Hepatocyte (in vitro differentiated cells): ENCODE results near the gene SHISAL1. TPM values are rescaled to one million over a fixed set of nuclear protein-coding genes. Genes with fewer than 3 reads are reported as not detected.

Source experiments
- DNase-seq: peaks from one replicate; pipeline ENCODE4 v3.0.0-alpha.2; 2016; ENCODE audit warnings: low spot score
- H2AFZ ChIP-seq: fragments of 200-600 bp; sonication (generic); 2 replicates; pipeline ENCODE4 v1.6.0; 2016; ENCODE audit warnings: antibody characterized with exemption, mild to moderate bottlenecking
- H3K27ac ChIP-seq: fragments of 200-600 bp; sonication (generic); 2 replicates; pipeline ENCODE4 v1.5.1; 2016; ENCODE audit warnings: mild to moderate bottlenecking
- H3K27me3 ChIP-seq: fragments of 200-600 bp; sonication (generic); 2 replicates; pipeline ENCODE4 v1.6.1; 2016
- H3K36me3 ChIP-seq: fragments of 200-600 bp; sonication (generic); replicated peaks from 2 replicates; pipeline ENCODE4 v1.5.1; 2016; ENCODE audit warnings: low read depth; ENCODE audit not compliant: insufficient read depth
- H3K4me1 ChIP-seq: fragments of 200-600 bp; sonication (generic); 2 replicates; pipeline ENCODE4 v1.5.1; 2016; ENCODE audit warnings: mild to moderate bottlenecking, moderate library complexity; ENCODE audit not compliant: insufficient read depth
- H3K4me2 ChIP-seq: fragments of 200-600 bp; sonication (generic); 2 replicates; pipeline ENCODE4 v1.6.0; 2016
- H3K4me3 ChIP-seq: fragments of 200-600 bp; sonication (generic); 2 replicates; pipeline ENCODE4 v1.5.1; 2016; ENCODE audit warnings: mild to moderate bottlenecking
- H3K79me2 ChIP-seq: fragments of 200-600 bp; sonication (generic); 2 replicates; pipeline ENCODE4 v1.6.0; 2017; ENCODE audit warnings: mild to moderate bottlenecking
- H3K9me2 ChIP-seq: fragments of 200-600 bp; sonication (generic); replicated peaks from 2 replicates; pipeline ENCODE4 v1.6.0; 2017; ENCODE audit warnings: mild to moderate bottlenecking; ENCODE audit not compliant: insufficient read depth
- H3K9me3 ChIP-seq: fragments of 200-600 bp; sonication (generic); 2 replicates; pipeline ENCODE4 v1.5.1; 2016; ENCODE audit warnings: low read depth, mild to moderate bottlenecking
- H4K20me1 ChIP-seq: fragments of 200-600 bp; sonication (generic); 2 replicates; pipeline ENCODE4 v1.6.0; 2016; ENCODE audit warnings: mild to moderate bottlenecking; ENCODE audit not compliant: insufficient read depth, poor library complexity, severe bottlenecking
- CTCF ChIP-seq: fragments of 200-600 bp; sonication (generic); IDR thresholded peaks from 2 replicates; pipeline ENCODE4 v1.5.1; 2016; ENCODE audit warnings: antibody characterized with exemption, mild to moderate bottlenecking; ENCODE audit not compliant: poor library complexity
- EZH2 ChIP-seq: fragments of 200-600 bp; sonication (generic); IDR thresholded peaks from 2 replicates; pipeline ENCODE4 v1.6.1; 2016; ENCODE audit warnings: antibody characterized with exemption, mild to moderate bottlenecking, borderline replicate concordance
- EZH2phosphoT487 ChIP-seq: fragments of 200-600 bp; sonication (generic); IDR thresholded peaks from one replicate; pipeline ENCODE4 v1.6.1; 2018; ENCODE audit warnings: antibody characterized with exemption, mild to moderate bottlenecking, low read depth, moderate library complexity; ENCODE audit not compliant: unreplicated experiment, severe bottlenecking
- WGBS: methylation state at CpG from one replicate; pipeline ENCODE4 v1.1.6; 2016; ENCODE audit warnings: low lambda C conversion rate; ENCODE audit errors: missing lambda C conversion rate; 5-methylcytosine and 5-hydroxymethylcytosine counted together
- polyA plus RNA-seq: library from polyadenylated mRNA; unstranded; fragments of >200 nt; fragmentation: Nextera tagmentation; extraction: Ambion mirVana; gene quantifications from 2 replicates; pipeline ENCODE4 v1.2.1, GENCODE V29; 2016
- total RNA-seq: library from RNA; depleted of rRNA; stranded (reverse); fragments of >200 nt; gene quantifications from 2 replicates; pipeline ENCODE4 v1.2.3, GENCODE V29; 2014

SHISAL1 gene
- total and polyA plus RNA-seq, 2 experiments from 2014 or later = 0.66 to 2.4 TPM

GRCh38 chr22:44319685-44320084 is 6.9 kb upstream of the SHISAL1 start:
- TF ChIP-seq CTCF (no peak), EZH2phosphoT487 (no peak), EZH2 (no peak)
- H3K27ac ChIP-seq = no peak overlapping the region
- no peaks in the 10 kb centered on the region for H3K9me2 ChIP-seq
- no peak for DNase-seq
- WGBS = 87% methylated on average over 8 of the region's 9 CpGs
- H2AFZ ChIP-seq = no peak overlapping the region
- H3K36me3 ChIP-seq = no peaks in the 10 kb centered on the region
- no peaks in the 10 kb centered on the region for H3K9me3 ChIP-seq
- H3K4me2 ChIP-seq = no peak overlapping the region
- no peaks in the 10 kb centered on the region for H3K4me1 ChIP-seq
- H4K20me1 ChIP-seq = no peaks in the 10 kb centered on the region
- H3K79me2 ChIP-seq = no peaks in the 10 kb centered on the region
- no peaks in the 10 kb centered on the region for H3K27me3 ChIP-seq
- no peak overlapping the region for H3K4me3 ChIP-seq

- TF ChIP-seq EZH2phosphoT487 (no peak), CTCF (no peak), EZH2 (no peak)
- Histone ChIP-seq H3K79me2 (no peaks in the 10 kb centered on the region), H3K4me2 (no peak overlapping the region), H3K4me1 (no peaks in the 10 kb centered on the region), H3K27ac (no peak overlapping the region), H3K27me3 (no peaks in the 10 kb centered on the region), H3K36me3 (no peaks in the 10 kb centered on the region), H2AFZ (no peak overlapping the region), H4K20me1 (no peaks in the 10 kb centered on the region), H3K9me2 (no peaks in the 10 kb centered on the region), H3K9me3 (no peaks in the 10 kb centered on the region), H3K4me3 (no peak overlapping the region)
- DNase-seq = no peak
- 90% methylated on average over 9 of the region's 9 CpGs for WGBS
Measured at GRCh38 chr22:44318751-44319150, 6.0 kb upstream of the SHISAL1 start.

- Histone ChIP-seq H3K27ac (no peak overlapping the region), H3K27me3 (no peaks in the 10 kb centered on the region), H3K9me2 (no peaks in the 10 kb centered on the region), H4K20me1 (no peaks in the 10 kb centered on the region), H3K9me3 (no peaks in the 10 kb centered on the region), H3K79me2 (no peaks in the 10 kb centered on the region), H3K4me3 (no peak overlapping the region), H2AFZ (no peak overlapping the region), H3K4me2 (no peak overlapping the region), H3K36me3 (no peaks in the 10 kb centered on the region), H3K4me1 (no peaks in the 10 kb centered on the region)
- TF ChIP-seq EZH2phosphoT487 (no peak), CTCF (no peak), EZH2 (no peak)
- DNase-seq = no peak
- WGBS = 88% methylated on average over 17 of the region's 17 CpGs
Measured at GRCh38 chr22:44317886-44318637, 5.3 kb upstream of the SHISAL1 start.
